Esophagus (tissue), 2 donors: ENCODE data around the gene AP3S1. TPM values are rescaled to one million over a fixed set of nuclear protein-coding genes. Genes with fewer than 3 reads are reported as not detected.
"Not testable (repeated sequence)": the region's sequence is repeated elsewhere in the genome, so short reads cannot be mapped to it uniquely, and the experiment has no call there.

Experiments used
- H3K27ac ChIP-seq, 2 donors: one replicate each; pipeline ENCODE4 v1.5.1; 2013; ENCODE audit warnings: low read depth in 2 of 2, mild to moderate bottlenecking in 2 of 2, inconsistent platforms in 1 of 2, low read length in 1 of 2, moderate library complexity in 1 of 2
- H3K27me3 ChIP-seq, 2 donors: one replicate each; pipeline ENCODE4 v1.6.1; 2013; ENCODE audit warnings: low read length in 2 of 2, control low read depth in 1 of 2, mild to moderate bottlenecking in 1 of 2; ENCODE audit not compliant: insufficient read depth in 2 of 2, control insufficient read depth in 1 of 2
- H3K36me3 ChIP-seq, 2 donors: one replicate each; pipeline ENCODE4 v1.6.1; 2013; ENCODE audit warnings: low read length in 1 of 2; ENCODE audit not compliant: control insufficient read depth in 2 of 2, insufficient read depth in 2 of 2
- H3K4me1 ChIP-seq, 2 donors: one replicate each; pipeline ENCODE4 v1.6.1; 2013; ENCODE audit warnings: low read length in 1 of 2; ENCODE audit not compliant: control insufficient read depth in 2 of 2, insufficient read depth in 2 of 2
- H3K4me3 ChIP-seq, 2 donors: one replicate each; pipeline ENCODE4 v1.5.1; 2013; ENCODE audit warnings: low read length in 2 of 2, mild to moderate bottlenecking in 2 of 2, low read depth in 1 of 2, moderate library complexity in 1 of 2
- H3K9me3 ChIP-seq, 2 donors: one replicate each; pipeline ENCODE4 v1.6.1; 2013; ENCODE audit warnings: mild to moderate bottlenecking in 2 of 2, low read depth in 1 of 2, low read length in 1 of 2, moderate library complexity in 1 of 2; ENCODE audit not compliant: control insufficient read depth in 2 of 2, insufficient read depth in 1 of 2
- WGBS, 2 donors: extraction: QIAGEN DNeasy Blood & Tissue Kit; methylation state at CpG; one replicate each; pipeline ENCODE4 v1.1.7; 2013; 5-methylcytosine and 5-hydroxymethylcytosine counted together
- polyA plus RNA-seq, 2 donors: library from polyadenylated mRNA; stranded (reverse); fragments of 200-250 nt; gene quantifications; one replicate each; pipeline ENCODE4 v1.2.3, GENCODE V29; 2013
- donor health status: healthy with polysubstance abuse.
- donor health status: Bipolar disorder and iron deficiency.

The AP3S1 gene
- polyA plus RNA-seq, 2 donors, result 60.5 to 79.4 TPM

- Histone ChIP-seq H3K36me3 (no peaks in the 10 kb centered on the region), H3K27ac (no peak overlapping the region)
- 60 to 63% methylated on average over 1 of the region's 1 CpG for WGBS, 2 donors
Measured at GRCh38 chr5:115857057-115857479, 15.3 kb downstream of the AP3S1 start.

GRCh38 chr5:115857626-115858349 lies 16.1 kb downstream of the AP3S1 start:
- Histone ChIP-seq H3K36me3 (no peaks in the 10 kb centered on the region), H3K9me3 (no peaks in the 10 kb centered on the region), H3K27me3 (no peaks in the 10 kb centered on the region), H3K27ac (no peak overlapping the region), H3K4me1 (no peaks in the 10 kb centered on the region), H3K4me3 (no peak overlapping the region)
- 39 to 51% methylated on average over 2 of the region's 2 CpGs for WGBS, 2 donors

More at GRCh38 chr5:115857057-115857479, 15.3 kb downstream of the AP3S1 start:
- Histone ChIP-seq H3K9me3 (no peaks in the 10 kb centered on the region), H3K4me1 (no peaks in the 10 kb centered on the region), H3K4me3 (no peak overlapping the region), H3K27me3 (no peaks in the 10 kb centered on the region)

- no peaks in the 10 kb centered on the region for H3K4me1 ChIP-seq
- no peak overlapping the region for H3K27ac ChIP-seq
- H3K9me3 ChIP-seq, result no peaks in the 10 kb centered on the region
- no peaks in the 10 kb centered on the region for H3K36me3 ChIP-seq
- WGBS, 2 donors, result 80 to 82% methylated on average over 3 of the region's 3 CpGs
- no peak overlapping the region for H3K4me3 ChIP-seq
- H3K27me3 ChIP-seq, result no peaks in the 10 kb centered on the region
Measured at GRCh38 chr5:115858396-115858795, 16.7 kb downstream of the AP3S1 start.

GRCh38 chr5:115859378-115859777 lies 17.6 kb downstream of the AP3S1 start:
- no peaks in the 10 kb centered on the region for H3K9me3 ChIP-seq
- no peak overlapping the region for H3K4me3 ChIP-seq
- no peaks in the 10 kb centered on the region for H3K27me3 ChIP-seq
- no peaks in the 10 kb centered on the region for H3K4me1 ChIP-seq
- H3K27ac ChIP-seq, result no peak overlapping the region
- no peaks in the 10 kb centered on the region for H3K36me3 ChIP-seq

- H3K27me3 ChIP-seq, result no peaks in the 10 kb centered on the region
- H3K4me1 ChIP-seq, result no peaks in the 10 kb centered on the region
- H3K27ac ChIP-seq, result no peak overlapping the region
- WGBS, 2 donors, result 88 to 89% methylated on average over 3 of the region's 3 CpGs
- no peak overlapping the region for H3K4me3 ChIP-seq
- H3K36me3 ChIP-seq, result no peaks in the 10 kb centered on the region
- no peaks in the 10 kb centered on the region for H3K9me3 ChIP-seq
Measured at GRCh38 chr5:115869256-115869795, 27.6 kb downstream of the AP3S1 start.

GRCh38 chr5:115872447-115872846 lies 30.7 kb downstream of the AP3S1 start:
- Histone ChIP-seq H3K27me3 (no peaks in the 10 kb centered on the region), H3K9me3 (peaks cover 0 to 3% of the 10 kb centered on the region in 2 donors), H3K36me3 (peaks cover 0 to 2% of the 10 kb centered on the region in 2 donors), H3K4me1 (no peaks in the 10 kb centered on the region), H3K4me3 (no peak overlapping the region), H3K27ac (no peak overlapping the region)
- WGBS, 2 donors, result 91 to 96% methylated on average over 2 of the region's 2 CpGs

- no peaks in the 10 kb centered on the region for H3K27me3 ChIP-seq
- no peaks in the 10 kb centered on the region for H3K4me1 ChIP-seq
- H3K9me3 ChIP-seq, result peaks cover 0 to 3% of the 10 kb centered on the region in 2 donors
- H3K27ac ChIP-seq, result no peak overlapping the region
- peaks cover 0 to 2% of the 10 kb centered on the region in 2 donors for H3K36me3 ChIP-seq
- no peak overlapping the region for H3K4me3 ChIP-seq
- WGBS, 2 donors, result 86 to 87% methylated on average over 1 of the region's 1 CpG
Measured at GRCh38 chr5:115873392-115873791, 31.7 kb downstream of the AP3S1 start.

GRCh38 chr5:115875447-115875846 lies 33.7 kb downstream of the AP3S1 start:
- 85 to 87% methylated on average over 2 of the region's 2 CpGs for WGBS, 2 donors
- H3K27me3 ChIP-seq, result no peaks in the 10 kb centered on the region
- H3K27ac ChIP-seq, result no peak overlapping the region

GRCh38 chr5:115877342-115877741 lies 35.6 kb downstream of the AP3S1 start:
- not testable (repeated sequence) for H3K27ac ChIP-seq, H3K27me3 ChIP-seq, H3K4me1 ChIP-seq, H3K36me3 ChIP-seq, H3K4me3 ChIP-seq, H3K9me3 ChIP-seq
- 94 to 97% methylated on average over 5 of the region's 5 CpGs for WGBS, 2 donors

More at GRCh38 chr5:115875447-115875846, 33.7 kb downstream of the AP3S1 start:
- peaks cover 0 to 2% of the 10 kb centered on the region in 2 donors for H3K36me3 ChIP-seq
- peaks cover 0 to 3% of the 10 kb centered on the region in 2 donors for H3K9me3 ChIP-seq
- H3K4me3 ChIP-seq, result no peak overlapping the region
- no peaks in the 10 kb centered on the region for H3K4me1 ChIP-seq

- H3K4me3 ChIP-seq, H3K27me3 ChIP-seq, H3K36me3 ChIP-seq, H3K4me1 ChIP-seq, H3K9me3 ChIP-seq, H3K27ac ChIP-seq: not testable (repeated sequence)
- 94 to 95% methylated on average over 8 of the region's 8 CpGs for WGBS, 2 donors
Measured at GRCh38 chr5:115882434-115882833, 40.7 kb downstream of the AP3S1 start.
